HG02763 (cell line): ENCODE results near the gene POLR2L.
A peak's percentile ranks its signal among the peaks of the same experiment; 100 is the strongest.

Source experiments
- ATAC-seq: cut with Tn5 transposase; IDR thresholded peaks from one replicate; pipeline ENCODE4 v1.9.1; 2021; ENCODE audit warnings: mild to moderate bottlenecking, moderate library complexity; ENCODE audit not compliant: unreplicated experiment

POLR2L gene

DNA sequence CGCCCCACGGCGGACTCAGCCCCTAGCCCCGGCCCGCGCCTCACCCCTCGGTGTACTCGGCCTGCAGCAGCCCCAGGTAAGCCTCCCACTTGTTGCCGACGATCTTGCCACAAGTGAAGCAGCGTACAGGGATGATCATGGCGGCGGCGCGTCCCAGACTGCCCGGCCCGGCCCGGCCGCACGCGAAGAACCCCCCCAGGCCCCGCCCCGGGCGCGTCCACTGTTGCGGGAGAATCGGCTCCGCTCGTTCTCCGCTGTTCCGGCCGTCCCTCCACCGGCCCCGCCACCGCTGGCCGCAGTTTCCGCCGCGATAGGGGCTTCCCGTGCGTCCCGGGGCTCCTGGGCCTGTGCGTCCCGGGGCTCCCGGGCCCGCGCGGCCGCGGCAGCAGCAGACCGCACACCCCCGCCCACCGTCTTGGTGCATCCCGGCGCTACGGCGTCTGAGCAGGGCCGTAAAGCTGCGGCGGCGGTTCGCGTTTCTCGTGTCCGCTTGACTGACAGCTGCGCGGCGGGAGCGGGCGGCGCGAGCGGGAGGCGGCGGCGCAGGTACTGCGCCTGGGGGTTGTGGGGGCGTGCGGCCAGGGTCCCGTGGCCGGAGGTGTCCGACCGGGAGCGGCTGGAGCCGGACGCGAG, at the start of gene POLR2L, which contains the start of gene TSPAN4:
POLR2L (minus strand) TSS at position 160 of the 633 bp plus-strand sequence; CDS start at position 139, 21 bp downstream.
TSPAN4 (plus strand) TSS at position 483 of the 633 bp plus-strand sequence. CDS start 7,453 bp downstream, outside the sequence.
- ATAC-seq: peak; percentile 58

DNA sequence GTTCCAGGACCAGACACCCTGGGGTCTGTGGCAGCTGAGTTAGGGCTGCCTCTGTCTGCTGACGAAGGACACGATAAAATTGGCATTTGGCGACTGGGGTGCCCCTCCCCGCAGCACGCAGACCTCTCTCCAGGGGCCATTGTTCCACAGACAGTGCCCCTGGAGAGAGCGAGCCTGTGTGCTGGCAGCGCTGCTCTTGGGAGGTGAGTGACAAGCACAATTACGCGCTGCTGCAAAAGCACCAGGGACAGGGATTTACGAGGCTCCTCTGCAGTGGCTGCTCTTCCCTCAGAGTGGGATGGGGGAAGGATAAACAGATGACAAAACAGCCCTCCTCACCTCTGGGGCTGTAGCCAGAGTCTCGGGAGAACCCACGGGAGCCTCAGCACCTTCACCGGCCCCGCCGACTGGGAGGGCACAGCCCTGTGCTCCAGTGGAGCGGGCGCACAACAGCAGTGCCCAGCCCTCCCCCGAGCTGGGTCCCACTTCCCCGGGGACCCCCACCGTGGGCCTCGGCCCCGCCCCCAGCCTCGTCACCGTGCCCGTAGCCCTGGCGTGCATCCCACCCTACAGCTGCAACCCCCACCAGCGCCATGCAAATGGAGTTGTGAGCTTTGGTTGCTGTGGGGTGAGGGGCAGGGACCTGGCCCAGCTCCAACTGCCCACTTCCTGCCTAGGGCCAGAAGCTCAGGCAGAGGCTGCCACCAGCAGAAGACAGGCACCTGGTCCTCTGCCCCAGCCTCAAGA, 48.6 kb upstream of the POLR2L start:
- ATAC-seq: no peak

DNA sequence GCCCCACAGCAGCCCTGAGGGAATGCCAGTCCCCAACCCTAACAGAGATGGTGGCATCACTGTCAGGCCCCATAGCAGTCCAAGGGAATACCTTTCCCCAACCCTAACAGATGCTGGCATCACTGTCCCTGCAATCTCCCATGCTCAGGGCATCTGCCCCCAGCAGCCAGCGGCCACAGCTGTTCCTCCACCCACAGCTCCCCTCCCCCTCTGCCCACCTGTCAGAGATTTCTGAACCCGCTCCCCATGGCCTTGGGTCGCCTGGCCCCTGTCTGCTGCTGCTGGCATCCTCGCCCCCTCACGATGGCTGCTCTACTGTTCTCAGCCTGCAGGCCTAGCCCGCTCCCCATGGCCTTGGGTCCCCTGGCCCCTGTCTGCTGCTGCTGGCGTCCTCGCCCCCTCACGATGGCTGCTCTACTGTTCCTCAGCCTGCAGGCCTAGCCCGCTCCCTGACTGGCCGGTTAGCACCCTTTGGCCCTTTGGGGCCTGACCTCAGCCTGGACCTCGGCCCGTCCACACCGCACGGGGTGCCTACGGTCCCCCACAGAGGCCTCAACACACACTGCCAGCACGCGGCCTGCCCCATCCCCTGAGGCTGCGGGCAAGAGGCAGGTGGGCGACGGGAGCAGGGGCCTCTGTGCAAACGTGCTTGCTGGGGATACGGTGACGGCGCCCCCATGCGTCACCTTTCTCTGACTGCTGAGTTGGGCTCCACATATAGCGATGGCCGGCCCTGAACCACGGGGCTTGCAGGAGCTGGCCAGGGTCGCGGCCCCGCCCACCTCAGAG, 47.6 kb upstream of the POLR2L start:
- ATAC-seq: no peak

DNA sequence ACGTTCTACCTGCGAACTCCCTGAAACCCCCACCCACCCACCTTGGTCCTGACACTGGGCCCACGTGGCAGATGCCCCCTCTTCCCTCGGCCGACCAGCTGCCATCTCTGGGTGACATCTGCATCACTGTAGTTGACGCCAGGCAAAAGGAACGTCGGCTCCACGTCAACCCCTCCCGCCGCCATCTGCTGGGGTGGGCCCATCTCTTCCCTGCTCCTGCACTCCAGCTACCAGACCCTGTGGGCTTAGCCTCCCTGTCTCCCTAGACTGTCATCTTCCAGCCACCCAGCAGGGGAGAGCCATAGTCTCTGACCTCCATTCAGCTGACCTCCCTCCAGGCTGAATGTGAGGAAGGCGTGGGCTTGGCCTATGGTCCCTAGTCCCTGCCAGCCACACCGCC, 46.9 kb upstream of the POLR2L start:
- ATAC-seq: no peak

DNA sequence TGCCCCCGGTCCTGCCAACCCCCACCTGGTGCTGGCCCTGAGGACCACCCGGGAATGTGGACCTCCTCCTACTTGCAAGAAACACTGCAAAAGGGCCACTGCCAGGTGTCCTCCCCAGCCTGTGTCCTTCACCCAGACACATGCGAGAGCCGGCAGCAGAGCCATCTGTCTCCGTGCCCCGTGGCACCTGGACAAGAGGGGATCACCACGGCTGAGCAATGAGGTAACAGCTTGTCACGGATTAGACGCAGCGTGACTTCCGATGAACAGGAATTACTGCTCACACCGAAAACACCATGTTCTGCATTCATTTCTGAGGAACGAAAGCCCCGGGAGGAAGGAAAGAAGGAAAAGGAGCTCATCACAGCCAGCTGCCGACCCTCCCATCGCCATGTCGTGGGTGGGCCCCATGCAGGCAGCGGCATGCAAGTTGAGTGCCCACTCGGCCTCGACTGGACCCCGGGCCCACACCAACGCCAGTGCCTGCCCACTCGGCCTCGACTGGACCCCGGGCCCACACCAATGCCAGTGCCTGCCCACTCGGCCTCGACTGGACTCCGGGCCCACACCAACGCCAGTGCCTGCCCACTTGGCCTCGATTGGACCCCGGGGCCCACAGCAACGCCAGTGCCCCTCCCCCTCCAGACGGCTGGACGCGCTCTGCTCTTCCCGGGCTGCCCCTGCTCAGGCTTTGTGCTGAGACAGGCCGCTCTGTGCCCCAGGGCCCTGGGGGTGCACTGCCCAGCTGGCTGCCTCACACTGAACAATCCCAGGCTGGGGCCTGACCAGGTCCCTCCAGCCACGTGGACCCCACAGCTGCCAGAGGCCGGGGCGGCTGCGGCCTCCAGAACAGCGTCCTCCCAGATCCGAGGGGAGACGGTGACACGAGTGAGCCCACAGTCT, 46.2 kb upstream of the POLR2L start:
- ATAC-seq: no peak

DNA sequence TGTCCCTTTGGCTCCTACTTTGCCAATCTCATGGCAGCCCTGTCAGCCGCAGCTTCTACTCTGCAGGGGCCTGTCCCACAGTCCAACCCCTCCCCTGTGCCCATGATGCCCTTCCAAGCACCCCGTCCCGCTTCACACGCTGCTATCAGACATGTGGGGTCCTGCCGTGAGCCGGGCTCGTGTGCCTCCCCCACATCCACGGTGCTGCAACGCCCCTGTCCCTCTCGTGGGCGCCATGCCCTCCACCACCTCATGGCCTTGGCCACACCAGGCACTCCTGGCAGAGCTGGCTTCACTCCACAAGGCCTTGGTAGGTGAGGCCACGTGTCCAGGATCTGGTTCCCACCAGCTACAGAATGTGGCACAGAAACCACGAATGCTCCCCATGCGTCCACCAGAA, 45.3 kb upstream of the POLR2L start:
- ATAC-seq: no peak

DNA sequence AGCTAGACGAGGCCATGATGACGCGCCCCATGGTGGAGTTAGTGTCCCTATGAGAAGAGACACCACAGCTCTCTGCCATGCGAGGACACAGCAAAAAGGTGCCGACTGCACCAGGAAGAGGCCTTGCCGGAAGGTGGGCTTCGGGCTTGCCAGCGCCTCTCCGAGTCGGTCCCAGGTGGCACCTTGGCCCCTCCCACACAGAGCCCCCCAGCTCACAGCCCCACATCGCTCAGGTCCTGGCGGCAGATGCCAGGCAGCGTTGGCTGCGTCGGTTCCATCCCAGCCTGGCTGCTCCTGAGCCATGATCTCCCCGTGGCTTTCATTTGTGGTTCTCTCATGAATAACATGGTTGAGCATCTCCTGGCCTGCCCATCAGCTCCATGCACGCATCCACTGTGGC, 44.2 kb upstream of the POLR2L start:
- ATAC-seq: no peak

DNA sequence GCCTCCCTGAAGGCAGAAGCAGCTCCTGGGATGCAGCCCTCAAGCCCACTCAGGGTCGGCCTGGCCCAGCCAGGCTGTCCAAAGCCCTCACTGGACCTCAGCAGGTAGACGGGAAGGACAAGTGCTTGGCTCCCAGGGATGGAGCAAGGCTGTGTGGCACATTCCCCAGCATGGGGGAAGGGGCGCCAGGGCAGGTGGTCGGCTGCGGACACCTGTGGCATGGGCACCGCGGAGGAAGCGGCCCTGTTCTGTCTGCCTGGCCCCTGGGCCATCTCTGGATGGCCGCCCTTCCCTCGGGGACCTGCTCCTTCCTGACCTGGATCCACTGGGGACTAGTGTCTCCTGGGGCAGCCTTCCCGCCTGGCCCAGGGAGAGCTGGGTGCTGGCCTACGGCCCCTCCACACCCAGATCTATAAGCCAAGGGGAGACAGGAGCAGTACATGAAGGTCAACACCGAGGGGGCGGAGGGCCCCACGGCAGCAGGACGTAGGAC, 42.3 kb upstream of the POLR2L start:
- ATAC-seq: no peak

DNA sequence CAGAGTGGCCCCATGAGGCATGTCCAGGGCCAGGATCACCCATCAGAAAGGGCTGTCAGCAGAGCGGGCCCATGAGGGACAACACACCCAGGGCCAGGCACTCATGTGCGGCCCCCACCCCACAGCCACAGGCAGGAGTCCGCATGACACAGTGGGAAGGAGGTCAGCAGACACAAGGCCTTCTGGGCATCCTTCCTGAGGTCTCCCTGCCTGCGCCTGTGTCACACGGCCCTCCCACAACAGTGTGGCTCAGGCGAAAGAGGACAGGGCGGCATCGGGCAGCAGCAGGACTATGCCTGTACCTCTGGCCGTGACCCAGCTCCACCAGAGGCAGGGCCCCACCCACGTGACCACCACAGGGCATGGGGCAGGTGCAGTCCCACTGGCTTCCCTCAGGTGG, 41.2 kb upstream of the POLR2L start:
- no peak for ATAC-seq

DNA sequence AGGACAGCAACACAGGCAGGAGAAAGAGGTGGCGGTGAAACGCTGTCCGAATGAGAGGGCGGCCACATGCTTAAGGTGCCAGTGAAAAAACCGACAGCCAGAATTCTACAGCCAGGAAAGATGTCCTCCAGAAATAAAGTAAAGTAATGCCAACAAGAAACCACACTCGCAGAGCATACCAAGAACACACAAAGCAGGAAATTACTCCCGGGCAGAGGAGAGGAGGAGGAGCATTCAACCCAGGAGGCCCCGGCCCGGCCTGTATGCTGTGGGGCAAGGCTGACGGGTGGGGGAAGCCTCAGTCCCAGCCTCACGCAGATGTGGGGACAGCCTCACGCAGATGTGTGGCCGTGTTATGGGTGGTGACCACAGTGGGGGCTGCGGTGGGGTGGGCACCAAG, 40.3 kb upstream of the POLR2L start:
- ATAC-seq: no peak

DNA sequence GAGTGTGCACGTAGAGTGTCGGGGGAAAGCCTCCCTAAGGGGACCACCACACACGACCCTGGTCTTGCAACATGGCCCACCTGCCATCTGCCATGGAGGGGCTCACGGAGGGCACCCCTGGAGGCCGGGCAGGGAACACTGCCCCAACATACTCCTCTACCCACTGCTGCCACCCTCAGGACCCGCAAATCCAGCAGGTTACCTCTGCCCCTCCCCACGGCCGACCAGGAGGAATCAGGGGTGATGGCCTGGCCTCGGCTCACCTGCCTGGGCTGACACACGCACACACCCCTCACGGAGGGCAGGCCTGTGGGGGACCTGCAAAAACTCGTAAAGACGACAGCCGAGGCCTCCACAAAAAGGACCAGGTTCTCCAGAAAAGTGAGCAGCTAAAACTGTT, 38.1 kb upstream of the POLR2L start:
- ATAC-seq: no peak

DNA sequence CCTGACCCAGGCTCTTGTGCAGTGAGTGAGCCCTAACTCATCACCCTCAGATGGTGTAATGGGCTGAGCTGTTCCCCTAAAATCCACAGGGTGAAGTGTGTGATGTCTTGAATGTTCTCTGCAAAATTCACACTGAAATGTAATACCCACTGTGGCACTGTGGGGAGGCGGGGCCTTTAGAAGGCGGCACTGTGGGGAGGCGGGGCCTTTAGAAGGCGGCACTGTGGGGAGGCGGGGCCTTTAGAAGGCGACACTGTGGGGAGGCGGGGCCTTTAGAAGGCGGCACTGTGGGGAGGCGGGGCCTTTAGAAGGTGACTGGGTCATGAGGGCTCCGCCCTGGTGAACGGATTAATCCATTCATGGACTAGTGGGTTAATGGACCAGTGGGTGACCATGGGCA, 35.2 kb upstream of the POLR2L start:
- no peak for ATAC-seq

DNA sequence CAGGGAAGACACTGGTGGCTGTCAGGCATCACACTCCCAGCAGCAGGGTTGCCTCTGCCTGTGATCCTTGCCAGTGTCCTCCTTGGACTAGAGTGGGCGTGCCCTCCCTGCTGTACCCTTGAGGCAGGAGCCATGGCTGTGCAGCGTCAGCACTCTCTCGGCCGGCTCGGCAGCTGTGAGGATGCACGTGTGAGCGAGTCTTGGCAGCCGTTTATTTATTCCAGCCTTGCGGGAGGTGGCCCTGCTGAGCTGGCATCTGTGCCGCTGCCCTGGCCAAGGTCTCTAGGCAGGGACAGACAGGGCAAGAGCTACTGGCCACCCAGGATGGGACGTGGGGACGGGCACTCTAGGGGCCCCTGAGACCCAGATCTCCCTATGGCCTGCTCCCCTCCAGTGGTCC, 34.2 kb upstream of the POLR2L start:
- no peak for ATAC-seq

DNA sequence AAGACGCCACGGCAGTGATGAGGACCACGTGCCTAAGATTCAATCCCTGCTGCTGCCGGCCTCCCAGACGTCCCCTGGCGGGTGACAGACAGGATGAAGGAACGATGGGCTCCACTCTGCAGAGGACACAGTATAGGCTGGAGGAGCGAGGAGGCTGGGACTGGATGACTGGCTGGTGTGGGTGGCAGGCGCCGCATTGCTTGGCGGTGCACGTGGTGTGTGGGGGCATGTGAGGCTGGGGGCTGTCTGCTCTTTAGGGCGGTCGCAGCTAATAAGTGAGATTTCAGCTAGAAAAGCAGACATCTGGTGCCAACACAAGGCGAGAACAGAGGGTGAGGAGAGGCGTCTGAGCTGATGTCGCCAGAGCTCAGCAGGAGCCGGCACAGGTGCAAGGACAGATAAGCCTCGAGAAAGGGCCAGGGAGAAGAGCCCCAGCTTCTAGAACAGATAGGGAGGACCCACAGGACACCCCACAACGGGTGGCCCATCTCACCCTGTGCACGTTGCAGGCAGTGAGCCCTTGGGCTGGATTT, 33.5 kb upstream of the POLR2L start:
- no peak for ATAC-seq

DNA sequence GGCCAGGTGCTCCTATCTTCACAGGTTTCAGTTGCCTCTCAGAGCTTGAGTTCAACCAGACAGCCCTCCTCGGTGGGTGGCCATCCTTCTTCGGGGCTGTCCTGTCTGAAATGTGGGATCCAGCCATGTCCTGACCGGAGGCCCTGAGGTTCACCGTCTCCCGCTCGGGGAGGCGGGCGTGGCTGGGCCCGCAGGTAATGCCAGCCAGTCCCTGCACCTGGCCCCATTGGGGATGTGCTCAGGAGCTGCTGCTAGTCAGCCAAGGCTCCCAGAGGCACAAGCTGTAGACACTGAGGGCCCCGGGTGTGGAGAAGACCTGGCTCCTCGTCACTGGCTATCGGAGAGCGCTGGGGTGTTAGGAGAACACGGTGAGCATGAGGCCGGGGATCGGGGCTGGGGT, 32.9 kb upstream of the POLR2L start:
- ATAC-seq: no peak

DNA sequence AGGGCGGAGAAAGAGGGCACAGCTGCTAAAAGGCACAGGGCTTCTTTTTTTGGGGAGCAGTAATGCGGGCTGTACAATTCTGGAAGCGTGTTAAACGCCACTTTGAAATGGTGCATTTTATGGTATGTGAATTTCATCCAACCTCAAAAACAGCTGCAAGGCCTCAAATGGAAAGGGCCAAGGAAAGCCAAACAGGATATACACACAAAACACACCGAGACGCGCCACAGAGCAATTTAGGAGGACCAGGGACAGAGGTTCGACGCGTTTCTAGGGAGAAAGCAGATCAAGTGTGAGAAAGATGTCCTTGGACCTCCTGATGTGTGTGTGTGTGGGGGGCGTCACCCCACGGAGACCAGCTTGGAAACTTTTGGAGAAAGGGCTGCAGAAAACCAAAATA, 31.4 kb upstream of the POLR2L start:
- no peak for ATAC-seq

DNA sequence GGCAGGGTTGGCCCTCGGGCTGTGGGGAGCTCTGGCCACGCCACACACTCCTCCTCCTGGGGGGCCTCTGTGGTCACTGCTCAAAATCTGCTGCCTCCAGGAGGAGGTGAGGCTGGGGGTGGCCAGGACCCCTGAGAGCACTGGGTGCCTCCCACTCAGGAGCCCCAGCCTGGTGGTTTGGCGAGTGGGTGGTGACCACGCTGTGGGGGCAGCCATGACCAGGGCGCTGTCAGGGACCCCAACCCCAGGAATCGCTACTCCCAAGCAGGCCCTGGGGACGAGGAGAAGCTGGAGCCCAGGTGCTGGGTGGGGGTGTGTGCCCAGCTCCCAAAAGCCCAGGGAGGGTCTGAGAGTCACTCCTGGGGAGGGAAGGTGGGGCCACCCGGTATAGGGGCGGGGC, 30.5 kb upstream of the POLR2L start:
- ATAC-seq: no peak

DNA sequence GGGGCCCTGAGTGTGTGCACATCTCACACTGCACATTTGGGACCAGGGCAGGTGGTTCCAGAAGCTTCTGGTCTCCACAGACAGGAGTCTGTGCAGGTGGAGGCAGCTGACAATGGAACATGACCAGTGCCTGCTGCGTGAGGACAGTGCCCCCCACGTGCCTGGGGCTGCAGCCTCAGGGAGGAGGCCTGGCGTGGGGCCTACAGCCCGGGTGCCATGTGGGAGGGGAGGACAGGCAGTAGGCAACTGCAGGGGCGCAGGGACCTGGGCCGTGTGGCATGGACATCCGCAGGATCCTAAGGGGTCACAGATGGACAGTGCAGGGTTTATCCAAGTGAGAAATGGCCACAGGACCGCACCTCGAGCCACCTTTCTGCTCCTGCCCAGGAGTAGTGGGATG, 29.1 kb upstream of the POLR2L start:
- ATAC-seq: no peak

DNA sequence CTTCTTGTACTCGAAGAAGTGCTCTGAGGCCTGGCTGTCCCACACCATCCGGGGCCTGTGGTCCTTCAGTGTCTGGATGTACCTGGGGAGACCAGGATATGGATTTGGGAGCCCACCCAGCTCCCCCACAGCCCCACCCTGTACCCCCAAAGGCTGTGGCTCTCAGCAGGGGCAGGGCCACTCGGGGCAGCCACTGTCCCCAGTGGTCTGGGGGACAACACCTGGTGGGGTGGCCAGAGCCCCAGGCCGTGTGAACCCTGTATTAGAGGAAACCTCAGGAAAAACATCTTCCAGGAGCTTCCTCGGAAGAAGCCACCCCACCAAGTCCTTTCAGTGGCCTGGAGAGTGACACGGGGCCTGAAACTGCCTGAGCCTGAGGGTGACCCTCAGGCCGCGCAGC, 28.1 kb upstream of the POLR2L start:
- ATAC-seq: no peak

DNA sequence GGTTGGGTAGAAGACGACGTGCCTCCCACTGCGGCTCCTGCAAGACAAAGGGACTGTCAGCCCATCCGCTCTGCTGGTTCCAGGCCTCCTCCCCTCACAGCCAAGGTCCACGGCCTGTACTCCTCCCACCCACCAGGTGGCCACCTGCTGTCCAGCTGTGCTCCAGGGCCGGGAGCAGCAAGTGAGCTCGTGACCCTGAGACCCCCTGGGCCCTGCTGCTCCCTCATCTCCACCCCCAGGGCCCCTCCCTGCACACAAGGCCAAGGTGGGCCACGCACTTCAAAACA, 27.7 kb upstream of the POLR2L start:
- no peak for ATAC-seq
